ENCODE data around the gene UCHL3. TPM values are rescaled to one million over a fixed set of nuclear protein-coding genes. Genes with fewer than 3 reads are reported as not detected.
A peak's percentile ranks its signal among the peaks of the same experiment; 100 is the strongest.

Gene UCHL3
- total and polyA plus RNA-seq, 2 of the 8 experiments (the other 6 are each of a cell fraction or from before 2014, with no cell fraction given): 33.0 to 61.1 TPM

DNA sequence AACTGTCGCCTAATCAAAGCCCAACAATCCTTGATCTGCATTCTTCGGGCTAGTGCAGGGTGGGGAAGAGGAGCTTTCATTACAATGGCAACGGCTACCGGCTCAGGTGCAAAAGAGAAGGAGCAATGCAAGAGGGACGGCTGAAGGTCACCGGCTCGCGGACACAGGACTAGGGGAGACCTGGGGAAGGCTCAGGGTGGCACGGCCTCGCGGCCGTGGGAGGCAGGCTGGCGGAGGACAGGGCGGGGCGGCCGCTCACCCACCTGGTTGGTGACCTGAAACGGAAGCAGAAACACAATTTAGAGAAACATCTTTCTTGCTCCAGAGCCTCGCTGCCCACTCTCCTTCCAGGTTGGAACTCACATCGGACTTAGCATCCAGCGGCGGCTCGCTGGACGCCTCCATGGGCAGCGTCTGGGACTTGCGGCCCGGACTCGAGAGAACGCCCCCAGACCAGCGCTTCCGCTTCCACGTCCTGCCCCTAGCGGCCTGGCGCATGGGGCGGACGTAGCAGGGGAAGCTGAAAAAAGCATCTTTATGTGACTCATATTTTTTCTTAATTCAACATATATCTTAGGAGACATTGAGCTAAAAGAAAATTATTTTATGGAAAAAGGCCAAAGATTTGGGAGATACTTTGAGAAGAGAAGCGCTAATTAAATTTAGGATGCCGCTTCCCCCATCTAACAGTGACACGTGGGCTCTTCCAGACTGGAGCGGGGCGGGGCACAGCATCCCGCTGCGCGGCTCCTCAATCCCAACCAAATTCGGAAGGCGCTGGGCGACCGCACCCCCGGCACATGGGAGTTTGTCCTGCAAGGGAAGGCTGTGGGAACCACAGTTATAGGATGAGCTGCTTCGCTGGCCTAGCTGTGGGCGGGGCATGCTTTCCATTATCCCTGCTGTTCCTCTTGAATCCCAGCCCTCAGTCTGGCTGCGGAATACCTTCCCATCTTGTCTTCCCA is 11.9 kb upstream of the UCHL3 start, which contains the start of gene COMMD6 (continued):
- TF ChIP-seq CHD2 (IDR thresholded peaks at IDR 0.05; ENCODE audit: low read length) (no peak), HDAC6 (IDR thresholded peaks at IDR 0.05; ENCODE audit: low read depth, low read length) (no peak), KDM1A (IDR thresholded peaks at IDR 0.05; ENCODE audit: borderline replicate concordance, low read length) (no peak), FOSL1 (IDR thresholded peaks at IDR 0.05; ENCODE audit: insufficient read depth, low read depth, low read length) (no peak), SP4 (IDR thresholded peaks at IDR 0.05; ENCODE audit: low read length) (0 out of 2 replicates have a peak, but pooled peaks have one; percentile 30)
- TF ChIP-seq, protein P1, sequence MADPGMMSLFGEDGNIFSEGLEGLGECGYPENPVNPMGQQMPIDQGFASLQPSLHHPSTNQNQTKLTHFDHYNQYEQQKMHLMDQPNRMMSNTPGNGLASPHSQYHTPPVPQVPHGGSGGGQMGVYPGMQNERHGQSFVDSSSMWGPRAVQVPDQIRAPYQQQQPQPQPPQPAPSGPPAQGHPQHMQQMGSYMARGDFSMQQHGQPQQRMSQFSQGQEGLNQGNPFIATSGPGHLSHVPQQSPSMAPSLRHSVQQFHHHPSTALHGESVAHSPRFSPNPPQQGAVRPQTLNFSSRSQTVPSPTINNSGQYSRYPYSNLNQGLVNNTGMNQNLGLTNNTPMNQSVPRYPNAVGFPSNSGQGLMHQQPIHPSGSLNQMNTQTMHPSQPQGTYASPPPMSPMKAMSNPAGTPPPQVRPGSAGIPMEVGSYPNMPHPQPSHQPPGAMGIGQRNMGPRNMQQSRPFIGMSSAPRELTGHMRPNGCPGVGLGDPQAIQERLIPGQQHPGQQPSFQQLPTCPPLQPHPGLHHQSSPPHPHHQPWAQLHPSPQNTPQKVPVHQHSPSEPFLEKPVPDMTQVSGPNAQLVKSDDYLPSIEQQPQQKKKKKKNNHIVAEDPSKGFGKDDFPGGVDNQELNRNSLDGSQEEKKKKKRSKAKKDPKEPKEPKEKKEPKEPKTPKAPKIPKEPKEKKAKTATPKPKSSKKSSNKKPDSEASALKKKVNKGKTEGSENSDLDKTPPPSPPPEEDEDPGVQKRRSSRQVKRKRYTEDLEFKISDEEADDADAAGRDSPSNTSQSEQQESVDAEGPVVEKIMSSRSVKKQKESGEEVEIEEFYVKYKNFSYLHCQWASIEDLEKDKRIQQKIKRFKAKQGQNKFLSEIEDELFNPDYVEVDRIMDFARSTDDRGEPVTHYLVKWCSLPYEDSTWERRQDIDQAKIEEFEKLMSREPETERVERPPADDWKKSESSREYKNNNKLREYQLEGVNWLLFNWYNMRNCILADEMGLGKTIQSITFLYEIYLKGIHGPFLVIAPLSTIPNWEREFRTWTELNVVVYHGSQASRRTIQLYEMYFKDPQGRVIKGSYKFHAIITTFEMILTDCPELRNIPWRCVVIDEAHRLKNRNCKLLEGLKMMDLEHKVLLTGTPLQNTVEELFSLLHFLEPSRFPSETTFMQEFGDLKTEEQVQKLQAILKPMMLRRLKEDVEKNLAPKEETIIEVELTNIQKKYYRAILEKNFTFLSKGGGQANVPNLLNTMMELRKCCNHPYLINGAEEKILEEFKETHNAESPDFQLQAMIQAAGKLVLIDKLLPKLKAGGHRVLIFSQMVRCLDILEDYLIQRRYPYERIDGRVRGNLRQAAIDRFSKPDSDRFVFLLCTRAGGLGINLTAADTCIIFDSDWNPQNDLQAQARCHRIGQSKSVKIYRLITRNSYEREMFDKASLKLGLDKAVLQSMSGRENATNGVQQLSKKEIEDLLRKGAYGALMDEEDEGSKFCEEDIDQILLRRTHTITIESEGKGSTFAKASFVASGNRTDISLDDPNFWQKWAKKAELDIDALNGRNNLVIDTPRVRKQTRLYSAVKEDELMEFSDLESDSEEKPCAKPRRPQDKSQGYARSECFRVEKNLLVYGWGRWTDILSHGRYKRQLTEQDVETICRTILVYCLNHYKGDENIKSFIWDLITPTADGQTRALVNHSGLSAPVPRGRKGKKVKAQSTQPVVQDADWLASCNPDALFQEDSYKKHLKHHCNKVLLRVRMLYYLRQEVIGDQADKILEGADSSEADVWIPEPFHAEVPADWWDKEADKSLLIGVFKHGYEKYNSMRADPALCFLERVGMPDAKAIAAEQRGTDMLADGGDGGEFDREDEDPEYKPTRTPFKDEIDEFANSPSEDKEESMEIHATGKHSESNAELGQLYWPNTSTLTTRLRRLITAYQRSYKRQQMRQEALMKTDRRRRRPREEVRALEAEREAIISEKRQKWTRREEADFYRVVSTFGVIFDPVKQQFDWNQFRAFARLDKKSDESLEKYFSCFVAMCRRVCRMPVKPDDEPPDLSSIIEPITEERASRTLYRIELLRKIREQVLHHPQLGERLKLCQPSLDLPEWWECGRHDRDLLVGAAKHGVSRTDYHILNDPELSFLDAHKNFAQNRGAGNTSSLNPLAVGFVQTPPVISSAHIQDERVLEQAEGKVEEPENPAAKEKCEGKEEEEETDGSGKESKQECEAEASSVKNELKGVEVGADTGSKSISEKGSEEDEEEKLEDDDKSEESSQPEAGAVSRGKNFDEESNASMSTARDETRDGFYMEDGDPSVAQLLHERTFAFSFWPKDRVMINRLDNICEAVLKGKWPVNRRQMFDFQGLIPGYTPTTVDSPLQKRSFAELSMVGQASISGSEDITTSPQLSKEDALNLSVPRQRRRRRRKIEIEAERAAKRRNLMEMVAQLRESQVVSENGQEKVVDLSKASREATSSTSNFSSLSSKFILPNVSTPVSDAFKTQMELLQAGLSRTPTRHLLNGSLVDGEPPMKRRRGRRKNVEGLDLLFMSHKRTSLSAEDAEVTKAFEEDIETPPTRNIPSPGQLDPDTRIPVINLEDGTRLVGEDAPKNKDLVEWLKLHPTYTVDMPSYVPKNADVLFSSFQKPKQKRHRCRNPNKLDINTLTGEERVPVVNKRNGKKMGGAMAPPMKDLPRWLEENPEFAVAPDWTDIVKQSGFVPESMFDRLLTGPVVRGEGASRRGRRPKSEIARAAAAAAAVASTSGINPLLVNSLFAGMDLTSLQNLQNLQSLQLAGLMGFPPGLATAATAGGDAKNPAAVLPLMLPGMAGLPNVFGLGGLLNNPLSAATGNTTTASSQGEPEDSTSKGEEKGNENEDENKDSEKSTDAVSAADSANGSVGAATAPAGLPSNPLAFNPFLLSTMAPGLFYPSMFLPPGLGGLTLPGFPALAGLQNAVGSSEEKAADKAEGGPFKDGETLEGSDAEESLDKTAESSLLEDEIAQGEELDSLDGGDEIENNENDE (IDR thresholded peaks at IDR 0.05; ENCODE audit: insufficient replicate concordance, low read length): no peak
- TF ChIP-seq, protein P2, sequence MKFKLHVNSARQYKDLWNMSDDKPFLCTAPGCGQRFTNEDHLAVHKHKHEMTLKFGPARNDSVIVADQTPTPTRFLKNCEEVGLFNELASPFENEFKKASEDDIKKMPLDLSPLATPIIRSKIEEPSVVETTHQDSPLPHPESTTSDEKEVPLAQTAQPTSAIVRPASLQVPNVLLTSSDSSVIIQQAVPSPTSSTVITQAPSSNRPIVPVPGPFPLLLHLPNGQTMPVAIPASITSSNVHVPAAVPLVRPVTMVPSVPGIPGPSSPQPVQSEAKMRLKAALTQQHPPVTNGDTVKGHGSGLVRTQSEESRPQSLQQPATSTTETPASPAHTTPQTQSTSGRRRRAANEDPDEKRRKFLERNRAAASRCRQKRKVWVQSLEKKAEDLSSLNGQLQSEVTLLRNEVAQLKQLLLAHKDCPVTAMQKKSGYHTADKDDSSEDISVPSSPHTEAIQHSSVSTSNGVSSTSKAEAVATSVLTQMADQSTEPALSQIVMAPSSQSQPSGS (IDR thresholded peaks at IDR 0.05; ENCODE audit: low read length): no peak

All from H1 (cell line).